Fibroblast of lung (primary cell): ENCODE data around the gene VAC14. TPM values are rescaled to one million over a fixed set of nuclear protein-coding genes. Genes with fewer than 3 reads are reported as not detected.

ENCODE experiments used
- DNase-seq, 2 donors: peaks; one replicate each; pipeline versions ENCODE4 v3.0.0 to v3.0.0-alpha.2; 2010; ENCODE audit warnings: low read depth in 2 of 2
- H2AFZ ChIP-seq: 2 replicates; pipeline ENCODE4 v1.5.1; 2012; ENCODE audit warnings: low read length, control low read depth, inconsistent platforms
- H3K27ac ChIP-seq: 2 replicates; pipeline ENCODE4 v1.5.1; 2011; ENCODE audit warnings: low read length, control low read depth; ENCODE audit not compliant: insufficient read depth
- H3K27me3 ChIP-seq: 2 replicates; pipeline ENCODE4 v1.5.1; 2011; ENCODE audit warnings: mild to moderate bottlenecking, low read length; ENCODE audit not compliant: control insufficient read depth, insufficient read depth
- H3K36me3 ChIP-seq: 2 replicates; pipeline ENCODE4 v1.5.1; 2011; ENCODE audit warnings: low read length; ENCODE audit not compliant: control insufficient read depth, insufficient read depth
- H3K4me1 ChIP-seq: 2 replicates; pipeline ENCODE4 v1.5.1; 2011; ENCODE audit warnings: low read length; ENCODE audit not compliant: control insufficient read depth, insufficient read depth; ENCODE audit errors: extremely low read depth
- H3K4me2 ChIP-seq: 2 replicates; pipeline ENCODE4 v1.5.1; 2011; ENCODE audit warnings: low read length, control low read depth; ENCODE audit not compliant: insufficient read depth; ENCODE audit errors: extremely low read depth
- H3K4me3 ChIP-seq, 4 experiments: fragments of 200-600 bp in 1 of 4; sonication (generic) in 1 of 4; replicated peaks in 1 of 4; 2 replicates each; pipeline ENCODE4 v1.5.1; 2011 to 2016; ENCODE audit warnings: low read length in 4 of 4, low read depth in 3 of 4, mild to moderate bottlenecking in 3 of 4, control low read depth in 2 of 4, inconsistent platforms in 1 of 4, mixed read lengths in 1 of 4; ENCODE audit not compliant: insufficient read depth in 1 of 4; ENCODE audit errors: control extremely low read depth in 1 of 4
- H3K79me2 ChIP-seq: 2 replicates; pipeline ENCODE4 v1.5.1; 2012; ENCODE audit warnings: mild to moderate bottlenecking, low read length, inconsistent platforms; ENCODE audit not compliant: control insufficient read depth, insufficient read depth
- H3K9ac ChIP-seq: 2 replicates; pipeline ENCODE4 v1.5.1; 2011; ENCODE audit warnings: mild to moderate bottlenecking, low read length, control low read depth; ENCODE audit not compliant: insufficient read depth
- H3K9me3 ChIP-seq: 2 replicates; pipeline ENCODE4 v1.5.1; 2012; ENCODE audit warnings: low read depth, low read length; ENCODE audit not compliant: control insufficient read depth, insufficient read depth
- H4K20me1 ChIP-seq: 2 replicates; pipeline ENCODE4 v1.5.1; 2011; ENCODE audit warnings: low read length; ENCODE audit not compliant: control insufficient read depth, insufficient read depth; ENCODE audit errors: extremely low read depth
- EZH2 ChIP-seq: IDR thresholded peaks from 2 replicates; pipeline ENCODE4 v1.5.1; 2012; ENCODE audit warnings: low read length, control low read depth, mild to moderate bottlenecking; ENCODE audit errors: missing control alignments
- polyA plus RNA-seq, 2 donors: library from polyadenylated mRNA; depleted of rRNA in 1 of 2; stranded (reverse) in 1 of 2; unstranded in 1 of 2; fragments of >200 nt; gene quantifications; 2 replicates each; pipeline ENCODE4 v1.2.1, GENCODE V29; 2011 to 2012; ENCODE audit warnings: missing spikeins in 1 of 2
- total RNA-seq: library from RNA; depleted of rRNA; stranded (reverse); fragments of >200 nt; gene quantifications from 2 replicates; pipeline ENCODE4 v1.2.1, GENCODE V29; 2014
- TF ChIP-seq, protein P1 (sequence below), 2 donors: IDR thresholded peaks in 1 of 2; conservative IDR thresholded peaks in 1 of 2; 1 replicate in 1 of 2; 2 replicates in 1 of 2; pipeline ENCODE4 v1.5.1; 2011 to 2012; ENCODE audit warnings: low read length in 2 of 2, control low read depth in 1 of 2, inconsistent platforms in 1 of 2, low read depth in 1 of 2, mild to moderate bottlenecking in 1 of 2

The VAC14 gene
- total and polyA plus RNA-seq, 2 donors (not counting 1 experiment from before 2014, with no cell fraction given): 25.0 to 29.2 TPM

DNA sequence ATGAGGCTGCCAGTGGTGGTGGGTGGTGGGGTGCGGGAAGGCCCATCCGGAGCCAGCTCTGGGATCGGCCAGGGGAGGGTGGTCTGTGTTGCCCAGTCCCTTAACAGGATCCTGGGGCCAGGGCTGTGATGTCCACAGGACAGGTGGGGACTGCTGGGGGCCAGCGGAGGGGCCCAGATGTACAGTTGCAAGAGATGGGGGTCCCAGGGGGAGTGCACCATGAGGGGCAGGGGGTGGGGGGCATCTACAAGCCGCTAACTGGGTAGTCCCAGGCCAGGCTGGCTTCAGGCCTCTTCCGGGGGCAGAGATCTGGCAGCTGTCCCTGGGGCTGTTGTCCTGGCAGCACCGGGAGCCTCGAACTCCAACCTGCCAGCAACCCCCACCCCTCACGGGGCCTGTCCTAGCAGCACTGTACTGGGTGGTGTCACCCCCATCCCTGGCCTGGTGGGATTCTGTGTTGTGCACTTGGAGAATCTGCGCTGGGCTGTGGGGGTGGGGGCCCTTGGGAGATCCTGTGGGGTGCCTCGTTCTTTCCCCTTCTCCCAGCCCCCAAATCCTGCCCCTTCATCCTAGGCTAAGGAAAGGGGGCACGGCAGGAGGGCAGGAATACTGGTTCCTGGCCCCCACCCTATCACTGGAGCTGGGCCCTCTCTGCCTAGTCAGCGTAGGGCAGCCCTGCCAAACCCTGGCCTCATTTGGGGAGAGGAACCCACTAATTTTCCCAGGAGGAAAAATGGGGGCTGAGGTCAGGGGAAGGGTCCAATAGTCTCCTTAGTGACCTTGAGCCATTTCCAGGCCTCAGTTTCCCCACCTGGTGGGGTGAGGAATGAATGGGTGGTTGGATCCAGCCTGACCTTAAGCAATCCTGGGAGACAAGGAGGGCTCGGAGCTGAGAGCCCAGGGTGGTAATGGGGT is 116.6 kb downstream of the VAC14 start:
- Histone ChIP-seq H3K4me1 (peaks cover 58% of the 10 kb centered on the region), H3K79me2 (peaks cover 61% of the 10 kb centered on the region), H3K27ac (peak overlapping the region; percentile 94), H3K27me3 (no peaks in the 10 kb centered on the region), H3K36me3 (peaks cover 17% of the 10 kb centered on the region), H3K9me3 (no peaks in the 10 kb centered on the region), H4K20me1 (no peaks in the 10 kb centered on the region), H3K4me3 (peak overlapping the region; percentile 79 to 96 (median 86)), H2AFZ (no peak overlapping the region), H3K4me2 (peak overlapping the region; percentile 96), H3K9ac (peak overlapping the region; percentile 96)
- TF ChIP-seq, protein P1, sequence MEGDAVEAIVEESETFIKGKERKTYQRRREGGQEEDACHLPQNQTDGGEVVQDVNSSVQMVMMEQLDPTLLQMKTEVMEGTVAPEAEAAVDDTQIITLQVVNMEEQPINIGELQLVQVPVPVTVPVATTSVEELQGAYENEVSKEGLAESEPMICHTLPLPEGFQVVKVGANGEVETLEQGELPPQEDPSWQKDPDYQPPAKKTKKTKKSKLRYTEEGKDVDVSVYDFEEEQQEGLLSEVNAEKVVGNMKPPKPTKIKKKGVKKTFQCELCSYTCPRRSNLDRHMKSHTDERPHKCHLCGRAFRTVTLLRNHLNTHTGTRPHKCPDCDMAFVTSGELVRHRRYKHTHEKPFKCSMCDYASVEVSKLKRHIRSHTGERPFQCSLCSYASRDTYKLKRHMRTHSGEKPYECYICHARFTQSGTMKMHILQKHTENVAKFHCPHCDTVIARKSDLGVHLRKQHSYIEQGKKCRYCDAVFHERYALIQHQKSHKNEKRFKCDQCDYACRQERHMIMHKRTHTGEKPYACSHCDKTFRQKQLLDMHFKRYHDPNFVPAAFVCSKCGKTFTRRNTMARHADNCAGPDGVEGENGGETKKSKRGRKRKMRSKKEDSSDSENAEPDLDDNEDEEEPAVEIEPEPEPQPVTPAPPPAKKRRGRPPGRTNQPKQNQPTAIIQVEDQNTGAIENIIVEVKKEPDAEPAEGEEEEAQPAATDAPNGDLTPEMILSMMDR (conservative IDR thresholded peaks at IDR 0.05 in 1 of 2, IDR thresholded peaks at IDR 0.05 in 1 of 2; ENCODE audit: low read depth in 1 of 2, low read length in 2 of 2): no peak
- TF ChIP-seq EZH2: no peak
- no peak for DNase-seq

DNA sequence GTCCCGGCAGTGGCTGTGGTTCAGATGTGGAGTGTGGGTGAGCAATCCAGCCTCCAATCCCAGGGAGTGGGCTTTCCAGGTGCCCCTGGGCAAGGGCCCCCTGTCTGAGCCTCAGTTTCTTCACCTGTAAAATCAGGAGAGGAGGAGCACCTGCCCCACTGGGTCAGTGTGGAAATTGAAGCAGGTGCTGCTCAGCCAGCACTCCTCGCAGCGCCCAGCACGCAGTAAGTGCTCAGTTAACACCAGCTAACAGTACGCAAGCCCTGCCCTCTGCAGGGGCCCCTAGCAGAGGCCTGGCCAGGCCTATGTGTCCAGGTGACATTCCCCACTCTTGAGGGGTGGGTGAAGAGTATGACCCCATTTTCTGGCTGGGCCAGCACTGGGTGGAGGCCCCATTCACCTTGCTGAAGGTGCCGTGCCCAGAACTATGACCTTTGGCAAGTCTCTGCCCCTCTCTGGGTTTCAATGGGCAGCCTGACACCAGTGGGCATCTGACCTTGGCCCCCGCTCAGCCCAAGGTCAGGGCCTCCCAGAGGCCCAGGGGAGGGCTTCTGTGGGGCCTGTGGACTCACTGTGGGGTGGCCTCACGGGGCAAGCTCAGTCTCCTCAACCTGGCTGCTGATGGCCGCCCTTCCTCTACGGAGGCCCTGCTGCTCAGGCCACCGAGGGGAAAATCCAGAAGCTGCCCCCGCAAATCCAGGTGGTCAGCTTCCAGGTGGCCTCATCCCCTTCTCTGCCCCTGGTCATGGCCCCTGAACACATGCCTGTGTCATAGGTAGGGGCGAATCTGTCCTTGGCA is 117.6 kb downstream of the VAC14 start:
- Histone ChIP-seq H3K4me1 (peaks cover 51% of the 10 kb centered on the region), H3K4me2 (peak overlapping the region; percentile 96), H3K4me3 (peak overlapping the region; percentile 79 to 96 (median 86)), H3K36me3 (peaks cover 27% of the 10 kb centered on the region), H3K27me3 (no peaks in the 10 kb centered on the region), H3K79me2 (peaks cover 70% of the 10 kb centered on the region), H3K9me3 (no peaks in the 10 kb centered on the region), H4K20me1 (no peaks in the 10 kb centered on the region), H3K9ac (peak overlapping the region; percentile 96), H3K27ac (peak overlapping the region; percentile 94), H2AFZ (no peak overlapping the region)
- TF ChIP-seq EZH2: no peak
- TF ChIP-seq, protein P1 (conservative IDR thresholded peaks at IDR 0.05 in 1 of 2, IDR thresholded peaks at IDR 0.05 in 1 of 2; ENCODE audit: low read depth in 1 of 2, low read length in 2 of 2): no peak
- DNase-seq: no peak
